Adipose tissue (tissue), 3 donors: ENCODE data around the gene CALD1. TPM values are rescaled to one million over a fixed set of nuclear protein-coding genes. Genes with fewer than 3 reads are reported as not detected.

ENCODE experiments used
- H3K27ac ChIP-seq: one replicate; pipeline ENCODE4 v1.5.1; 2013; ENCODE audit warnings: low read depth, low read length
- WGBS, 3 donors: extraction: QIAGEN DNeasy Blood & Tissue Kit; methylation state at CpG; one replicate each; pipeline ENCODE4 v1.1.7; 2013; 5-methylcytosine and 5-hydroxymethylcytosine counted together
- polyA plus RNA-seq, 3 donors: library from polyadenylated mRNA; stranded (reverse); fragments of 200-250 nt; gene quantifications; one replicate each; pipeline ENCODE4 v1.2.3, GENCODE V29; 2013
- donor health status: healthy with polysubstance abuse.
- donor health status: Bipolar disorder and iron deficiency.
- donor health status: healthy.

The CALD1 gene
- polyA plus RNA-seq, 3 donors: 18.7 to 259 (median 86.3) TPM

- no peak overlapping the region for H3K27ac ChIP-seq
- 87 to 92% (median 92%) methylated on average over 3 of the region's 3 CpGs for WGBS, 3 donors
Measured at GRCh38 chr7:134757938-134758337, 21.5 kb upstream of the CALD1 start.

GRCh38 chr7:134758981-134759380, 20.5 kb upstream of the CALD1 start:
- H3K27ac ChIP-seq: no peak overlapping the region
- WGBS, 3 donors: 49 to 60% (median 58%) methylated on average over 1 of the region's 1 CpG

- H3K27ac ChIP-seq: no peak overlapping the region
- WGBS, 3 donors: 42 to 73% (median 73%) methylated on average over 5 of the region's 5 CpGs
Measured at GRCh38 chr7:134761266-134761665, 18.2 kb upstream of the CALD1 start.

GRCh38 chr7:134763960-134764359, 15.5 kb upstream of the CALD1 start:
- WGBS, 3 donors: 82 to 92% (median 89%) methylated on average over 1 of the region's 1 CpG
- no peak overlapping the region for H3K27ac ChIP-seq

- no peak overlapping the region for H3K27ac ChIP-seq
- 92 to 100% (median 94%) methylated on average over 1 of the region's 1 CpG for WGBS, 3 donors
Measured at GRCh38 chr7:134764365-134764764, 15.1 kb upstream of the CALD1 start.

- 51 to 62% (median 60%) methylated on average over 15 of the region's 15 CpGs for WGBS, 3 donors
- no peak overlapping the region for H3K27ac ChIP-seq
Measured at GRCh38 chr7:134766779-134767519, 12.5 kb upstream of the CALD1 start.

GRCh38 chr7:134767520-134768168, 11.8 kb upstream of the CALD1 start:
- 62 to 75% (median 63%) methylated on average over 5 of the region's 5 CpGs for WGBS, 3 donors
- no peak overlapping the region for H3K27ac ChIP-seq

- H3K27ac ChIP-seq: no peak overlapping the region
- 83 to 89% (median 84%) methylated on average over 4 of the region's 4 CpGs for WGBS, 3 donors
Measured at GRCh38 chr7:134768243-134768642, 11.2 kb upstream of the CALD1 start.

- no peak overlapping the region for H3K27ac ChIP-seq
- whole genome bisulfite sequencing, 3 donors: 69 to 81% (median 80%) methylated on average over 6 of the region's 6 CpGs
Measured at GRCh38 chr7:134770676-134771075, 8.8 kb upstream of the CALD1 start.

- H3K27ac ChIP-seq: no peak overlapping the region
- 87 to 91% (median 90%) methylated on average over 3 of the region's 3 CpGs for WGBS, 3 donors
Measured at GRCh38 chr7:134771111-134771510, 8.3 kb upstream of the CALD1 start.

- WGBS, 3 donors: 81 to 94% (median 93%) methylated on average over 2 of the region's 2 CpGs
- H3K27ac ChIP-seq: no peak overlapping the region
Measured at GRCh38 chr7:134771889-134772288, 7.5 kb upstream of the CALD1 start.

- H3K27ac ChIP-seq: no peak overlapping the region
- 53 to 59% (median 54%) methylated on average over 3 of the region's 3 CpGs for WGBS, 3 donors
Measured at GRCh38 chr7:134772401-134772800, 7.0 kb upstream of the CALD1 start.

- WGBS, 3 donors: 69 to 73% (median 70%) methylated on average over 4 of the region's 4 CpGs
- H3K27ac ChIP-seq: no peak overlapping the region
Measured at GRCh38 chr7:134773164-134773563, 6.3 kb upstream of the CALD1 start.

- no peak overlapping the region for H3K27ac ChIP-seq
- 76 to 90% (median 84%) methylated on average over 3 of the region's 3 CpGs for WGBS, 3 donors
Measured at GRCh38 chr7:134774119-134774518, 5.3 kb upstream of the CALD1 start.

- H3K27ac ChIP-seq: no peak overlapping the region
- WGBS, 3 donors: 85 to 91% (median 88%) methylated on average over 3 of the region's 3 CpGs
Measured at GRCh38 chr7:134777470-134777869, 2.0 kb upstream of the CALD1 start.

GRCh38 chr7:134777908-134778580, 1.4 kb upstream of the CALD1 start:
- WGBS, 3 donors: 69 to 95% (median 77%) methylated on average over 2 of the region's 2 CpGs
- H3K27ac ChIP-seq: no peak overlapping the region

- H3K27ac ChIP-seq: no peak overlapping the region
- WGBS, 3 donors: 14 to 27% (median 18%) methylated on average over 4 of the region's 4 CpGs
Measured at GRCh38 chr7:134779741-134780065, 269 bp downstream of the CALD1 start.

GRCh38 chr7:134780166-134780828, 863 bp downstream of the CALD1 start:
- no peak overlapping the region for H3K27ac ChIP-seq
- WGBS, 3 donors: 30 to 50% (median 32%) methylated on average over 5 of the region's 5 CpGs

GRCh38 chr7:134781171-134781570, 1.7 kb downstream of the CALD1 start:
- WGBS, 3 donors: 46 to 63% (median 53%) methylated on average over 2 of the region's 2 CpGs

More at GRCh38 chr7:134781171-134781570, 1.7 kb downstream of the CALD1 start:
- H3K27ac ChIP-seq: no peak overlapping the region
